Neural cell (in vitro differentiated cells): ENCODE measurements around the gene NTN3. TPM values are rescaled to one million over a fixed set of nuclear protein-coding genes. Genes with fewer than 3 reads are reported as not detected.

Experiments used
- H2AFZ ChIP-seq: fragments of 200-600, 300-800 bp; sonication (generic), shearing (Covaris generic); 2 replicates; pipeline ENCODE4 v1.6.0; 2014; ENCODE audit warnings: low read depth, mild to moderate bottlenecking, antibody characterized with exemption, low read length, moderate library complexity
- H3F3A ChIP-seq: fragments of 200-600 bp; shearing (Covaris generic); 2 replicates; pipeline ENCODE4 v1.6.1; 2016; ENCODE audit warnings: mild to moderate bottlenecking, moderate library complexity, mixed read lengths, antibody characterized with exemption, low read length; ENCODE audit not compliant: insufficient read depth, poor library complexity, severe bottlenecking
- H3K27ac ChIP-seq: fragments of 200-600, 300-800 bp; sonication (generic), shearing (Covaris generic); 2 replicates; pipeline ENCODE4 v1.5.1; 2014; ENCODE audit warnings: mild to moderate bottlenecking, low read length, moderate library complexity
- H3K27me3 ChIP-seq: fragments of 300-800, 200-600 bp; sonication (generic), shearing (Covaris generic); 2 replicates; pipeline ENCODE4 v1.6.0; 2014; ENCODE audit warnings: mild to moderate bottlenecking, low read depth, low read length, moderate library complexity; ENCODE audit not compliant: insufficient read depth
- H3K36me3 ChIP-seq: fragments of 300-800, 200-600 bp; sonication (generic), shearing (Covaris generic); 2 replicates; pipeline ENCODE4 v1.5.1; 2014; ENCODE audit warnings: mild to moderate bottlenecking, antibody characterized with exemption, low read length, moderate library complexity; ENCODE audit not compliant: insufficient read depth
- H3K4me2 ChIP-seq: fragments of 300-800, 200-600 bp; sonication (generic), shearing (Covaris generic); 2 replicates; pipeline ENCODE4 v1.6.0; 2014; ENCODE audit warnings: mild to moderate bottlenecking, low read length
- H3K4me3 ChIP-seq: fragments of 300-800, 200-600 bp; sonication (generic), shearing (Covaris generic); 2 replicates; pipeline ENCODE4 v1.5.1; 2014; ENCODE audit warnings: mild to moderate bottlenecking, low read length, moderate library complexity
- H3K79me2 ChIP-seq: fragments of 200-600 bp; shearing (Covaris generic); replicated peaks from 2 replicates; pipeline ENCODE4 v1.6.0; 2014; ENCODE audit warnings: mild to moderate bottlenecking, low read length, moderate library complexity; ENCODE audit not compliant: insufficient read depth
- H3K9ac ChIP-seq: fragments of 300-800, 200-600 bp; sonication (generic), shearing (Covaris generic); 2 replicates; pipeline ENCODE4 v1.6.1; 2016; ENCODE audit warnings: mild to moderate bottlenecking, low read length, mixed read lengths
- H3K9me2 ChIP-seq: fragments of 200-600 bp; shearing (Covaris generic); 2 replicates; pipeline ENCODE4 v1.6.1; 2016; ENCODE audit warnings: mild to moderate bottlenecking, low read length, mixed read lengths; ENCODE audit not compliant: insufficient read depth
- H3K9me3 ChIP-seq: fragments of 200-600, 300-800 bp; sonication (generic), shearing (Covaris generic); 2 replicates; pipeline ENCODE4 v1.6.1; 2016; ENCODE audit warnings: mild to moderate bottlenecking, mixed run types, low read length, moderate library complexity, mixed read lengths
- H4K20me1 ChIP-seq: fragments of 200-600 bp; shearing (Covaris generic); 2 replicates; pipeline ENCODE4 v1.6.1; 2016; ENCODE audit warnings: mild to moderate bottlenecking, mixed run types; ENCODE audit not compliant: insufficient read depth
- EP300 ChIP-seq: fragments of 450-650 bp; conservative IDR thresholded peaks from 2 replicates; pipeline ENCODE4 v1.6.1; 2014; ENCODE audit warnings: antibody characterized with exemption, mild to moderate bottlenecking, moderate library complexity; ENCODE audit not compliant: poor library complexity, severe bottlenecking
- EZH2 ChIP-seq: fragments of 200-600, 300-800 bp; shearing (Covaris generic), sonication (generic); IDR thresholded peaks from 2 replicates; pipeline ENCODE4 v1.6.1; 2014; ENCODE audit warnings: antibody characterized with exemption, low read length, borderline replicate concordance, mild to moderate bottlenecking; ENCODE audit not compliant: insufficient read depth, poor library complexity, severe bottlenecking
- MXI1 ChIP-seq: fragments of 450-650 bp; conservative IDR thresholded peaks from 2 replicates; pipeline ENCODE4 v1.6.1; 2014; ENCODE audit warnings: antibody characterized with exemption, mild to moderate bottlenecking; ENCODE audit not compliant: poor library complexity, severe bottlenecking
- POLR2AphosphoS5 ChIP-seq: IDR thresholded peaks from 2 replicates; pipeline ENCODE4 v1.6.1; 2012
- RAD21 ChIP-seq: fragments of 450-650 bp; conservative IDR thresholded peaks from 2 replicates; pipeline ENCODE4 v1.6.1; 2014; ENCODE audit warnings: antibody characterized with exemption, mild to moderate bottlenecking, moderate library complexity
- SMC3 ChIP-seq: fragments of 450-650 bp; conservative IDR thresholded peaks from 2 replicates; pipeline ENCODE4 v1.6.1; 2014; ENCODE audit warnings: antibody characterized with exemption, mild to moderate bottlenecking, moderate library complexity; ENCODE audit not compliant: poor library complexity
- TAF1 ChIP-seq: IDR thresholded peaks from 2 replicates; pipeline ENCODE4 v1.6.1; 2012; ENCODE audit warnings: low read depth
- polyA plus RNA-seq: library from polyadenylated mRNA; depleted of rRNA; stranded (reverse); fragments of >200 nt; gene quantifications from 2 replicates; pipeline ENCODE4 v1.2.3, GENCODE V29; 2014
- TF ChIP-seq, protein P1 (sequence below): fragments of 450-650 bp; IDR thresholded peaks from 2 replicates; pipeline ENCODE4 v1.5.1; 2014; ENCODE audit warnings: antibody characterized with exemption, mild to moderate bottlenecking, moderate library complexity; ENCODE audit not compliant: poor library complexity, severe bottlenecking
- TF ChIP-seq, protein P2 (sequence below): IDR thresholded peaks from 2 replicates; pipeline ENCODE4 v1.6.1; 2012; ENCODE audit warnings: borderline replicate concordance

NTN3 gene
- polyA plus RNA-seq, 1 donor from 2014 or later: 1.2 TPM

DNA sequence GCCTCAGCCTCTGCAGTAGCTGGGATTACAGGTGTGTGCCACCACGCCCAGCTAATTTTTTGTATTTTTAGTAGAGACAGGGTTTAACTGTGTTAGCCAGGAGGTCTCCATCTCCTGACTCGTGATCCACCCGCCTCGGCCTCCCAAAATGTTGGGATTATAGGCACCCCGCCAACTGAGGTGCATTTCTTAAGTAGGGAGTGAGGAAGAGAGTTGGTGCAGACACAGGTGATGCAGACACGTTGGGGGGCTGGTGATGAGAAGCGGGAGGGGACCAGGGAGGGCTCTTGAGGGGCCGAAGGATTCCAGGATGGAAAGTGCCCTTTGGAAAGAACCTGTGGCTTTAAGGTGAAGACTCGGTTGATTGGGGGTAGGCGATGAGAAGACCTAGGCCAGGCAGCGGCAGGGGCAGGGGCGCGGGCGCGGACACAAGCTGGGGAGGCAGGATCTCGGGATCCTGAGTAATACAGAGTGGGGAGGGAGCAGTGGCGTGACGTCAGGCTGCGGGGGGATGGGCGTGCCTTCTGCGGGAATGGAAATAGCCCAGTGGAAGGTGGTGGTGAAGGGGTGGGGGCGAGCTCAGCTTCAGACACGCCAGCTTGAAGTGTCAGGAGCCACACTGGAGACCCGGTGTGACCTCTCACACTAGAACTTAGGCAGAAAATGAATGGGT lies 40.2 kb downstream of the NTN3 start:
- no peak overlapping the region for H2AFZ ChIP-seq
- no peaks in the 10 kb centered on the region for H3K9me2 ChIP-seq
- TF ChIP-seq RAD21 (no peak), TAF1 (no peak), EP300 (no peak)
- H3K9me3 ChIP-seq: no peaks in the 10 kb centered on the region
- H3K9ac ChIP-seq: no peak overlapping the region
- no peak overlapping the region for H3K4me2 ChIP-seq
- H3K36me3 ChIP-seq: no peaks in the 10 kb centered on the region
- H3K27ac ChIP-seq: no peak overlapping the region
- H3K79me2 ChIP-seq: peaks cover 20% of the 10 kb centered on the region
- no peaks in the 10 kb centered on the region for H3K27me3 ChIP-seq
- H3F3A ChIP-seq: no peaks in the 10 kb centered on the region
- peaks cover 11% of the 10 kb centered on the region for H4K20me1 ChIP-seq
- no peak overlapping the region for H3K4me3 ChIP-seq

DNA sequence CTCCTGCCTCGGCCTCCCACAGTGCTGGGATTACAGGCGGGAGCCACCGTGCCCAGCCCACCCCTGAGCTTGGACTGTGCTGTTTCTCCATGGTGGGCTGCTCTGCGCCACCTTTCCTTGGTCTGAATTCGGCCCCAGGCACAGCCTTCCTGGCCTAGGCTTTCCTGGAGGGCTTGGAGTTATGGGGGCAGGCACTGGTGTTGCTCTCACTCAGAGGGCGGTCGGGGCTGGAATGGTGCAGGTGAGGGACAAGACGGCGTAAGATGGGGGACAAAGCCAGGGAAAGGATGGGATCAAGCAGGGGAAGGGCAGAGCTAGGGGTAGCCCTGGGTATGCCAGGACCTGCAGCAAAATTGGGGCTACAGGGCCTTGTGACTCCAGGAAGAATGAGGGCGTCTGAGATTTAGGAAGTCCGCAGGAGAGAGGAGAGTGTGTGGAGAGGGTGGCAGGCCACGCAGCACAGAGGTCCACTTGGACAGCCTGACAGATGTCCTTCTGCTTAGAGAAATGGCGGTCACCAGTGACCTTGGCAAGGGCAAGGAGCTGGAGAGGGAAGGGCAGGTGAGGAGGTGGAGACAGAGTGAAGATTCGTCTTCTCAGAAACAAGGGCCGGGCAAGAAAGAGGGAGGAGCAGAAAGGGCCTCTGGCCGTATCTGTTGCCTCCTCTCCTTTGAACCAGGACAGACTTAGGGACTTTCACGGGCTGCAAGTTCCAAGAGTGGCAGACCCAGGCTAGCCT lies 41.1 kb downstream of the NTN3 start:
- peaks cover 20% of the 10 kb centered on the region for H4K20me1 ChIP-seq
- no peaks in the 10 kb centered on the region for H3K9me3 ChIP-seq
- peak overlapping the region; percentile 98 for H3K27ac ChIP-seq
- H3K4me2 ChIP-seq: no peak overlapping the region
- H2AFZ ChIP-seq: no peak overlapping the region
- TF ChIP-seq RAD21 (no peak), POLR2AphosphoS5 (no peak), SMC3 (no peak), TAF1 (no peak), MXI1 (no peak)
- TF ChIP-seq, protein P1, sequence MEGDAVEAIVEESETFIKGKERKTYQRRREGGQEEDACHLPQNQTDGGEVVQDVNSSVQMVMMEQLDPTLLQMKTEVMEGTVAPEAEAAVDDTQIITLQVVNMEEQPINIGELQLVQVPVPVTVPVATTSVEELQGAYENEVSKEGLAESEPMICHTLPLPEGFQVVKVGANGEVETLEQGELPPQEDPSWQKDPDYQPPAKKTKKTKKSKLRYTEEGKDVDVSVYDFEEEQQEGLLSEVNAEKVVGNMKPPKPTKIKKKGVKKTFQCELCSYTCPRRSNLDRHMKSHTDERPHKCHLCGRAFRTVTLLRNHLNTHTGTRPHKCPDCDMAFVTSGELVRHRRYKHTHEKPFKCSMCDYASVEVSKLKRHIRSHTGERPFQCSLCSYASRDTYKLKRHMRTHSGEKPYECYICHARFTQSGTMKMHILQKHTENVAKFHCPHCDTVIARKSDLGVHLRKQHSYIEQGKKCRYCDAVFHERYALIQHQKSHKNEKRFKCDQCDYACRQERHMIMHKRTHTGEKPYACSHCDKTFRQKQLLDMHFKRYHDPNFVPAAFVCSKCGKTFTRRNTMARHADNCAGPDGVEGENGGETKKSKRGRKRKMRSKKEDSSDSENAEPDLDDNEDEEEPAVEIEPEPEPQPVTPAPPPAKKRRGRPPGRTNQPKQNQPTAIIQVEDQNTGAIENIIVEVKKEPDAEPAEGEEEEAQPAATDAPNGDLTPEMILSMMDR: no peak
- H3K9me2 ChIP-seq: no peaks in the 10 kb centered on the region
- no peak overlapping the region for H3K9ac ChIP-seq
- no peaks in the 10 kb centered on the region for H3K36me3 ChIP-seq
- no peaks in the 10 kb centered on the region for H3F3A ChIP-seq
- no peaks in the 10 kb centered on the region for H3K27me3 ChIP-seq
- H3K4me3 ChIP-seq: peak overlapping the region; percentile 92
- H3K79me2 ChIP-seq: peaks cover 29% of the 10 kb centered on the region

DNA sequence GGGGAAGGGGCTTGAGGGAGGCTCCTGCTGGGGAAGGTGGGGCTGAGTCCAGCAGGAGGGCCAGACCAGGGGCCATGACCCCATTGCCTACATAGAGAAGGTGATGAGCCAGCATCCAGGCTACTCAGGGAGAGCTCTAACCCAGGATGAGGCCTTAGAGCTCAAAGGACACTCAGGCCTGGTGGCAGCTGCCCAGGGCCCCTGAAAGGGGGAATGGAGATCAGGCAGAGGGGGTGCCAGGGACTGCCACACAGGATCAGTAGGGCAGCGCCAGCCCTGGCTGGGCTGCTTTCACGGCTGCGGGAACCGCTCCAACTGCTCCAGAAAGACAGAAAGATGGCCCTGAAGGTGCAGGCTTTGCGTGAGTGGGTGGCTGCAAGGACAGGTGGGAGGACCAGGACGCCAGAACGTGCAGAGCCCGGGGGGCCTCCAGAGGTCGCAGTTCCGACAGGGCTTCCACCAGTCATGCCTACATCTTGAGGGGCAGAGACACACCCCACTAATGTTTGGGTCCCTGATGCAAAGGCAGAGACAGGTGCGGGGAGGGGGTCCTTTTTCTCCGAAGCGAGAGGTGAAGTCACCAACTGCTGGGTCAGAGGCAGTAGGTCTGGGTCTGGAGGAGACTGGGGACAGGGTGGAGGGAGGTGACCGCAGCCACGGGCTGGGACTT lies 41.8 kb downstream of the NTN3 start:
- H3K27ac ChIP-seq: peak overlapping the region; percentile 98

More for the DNA sequence above, 41.8 kb downstream of the NTN3 start:
- no peaks in the 10 kb centered on the region for H3F3A ChIP-seq
- peak overlapping the region; percentile 96 for H3K9ac ChIP-seq
- no peaks in the 10 kb centered on the region for H3K9me2 ChIP-seq
- H3K9me3 ChIP-seq: no peaks in the 10 kb centered on the region
- H4K20me1 ChIP-seq: peaks cover 23% of the 10 kb centered on the region
- peak overlapping the region; percentile 87 for H2AFZ ChIP-seq
- TF ChIP-seq EP300: no peak
- no peak for TF ChIP-seq MXI1
- TF ChIP-seq, protein P2, sequence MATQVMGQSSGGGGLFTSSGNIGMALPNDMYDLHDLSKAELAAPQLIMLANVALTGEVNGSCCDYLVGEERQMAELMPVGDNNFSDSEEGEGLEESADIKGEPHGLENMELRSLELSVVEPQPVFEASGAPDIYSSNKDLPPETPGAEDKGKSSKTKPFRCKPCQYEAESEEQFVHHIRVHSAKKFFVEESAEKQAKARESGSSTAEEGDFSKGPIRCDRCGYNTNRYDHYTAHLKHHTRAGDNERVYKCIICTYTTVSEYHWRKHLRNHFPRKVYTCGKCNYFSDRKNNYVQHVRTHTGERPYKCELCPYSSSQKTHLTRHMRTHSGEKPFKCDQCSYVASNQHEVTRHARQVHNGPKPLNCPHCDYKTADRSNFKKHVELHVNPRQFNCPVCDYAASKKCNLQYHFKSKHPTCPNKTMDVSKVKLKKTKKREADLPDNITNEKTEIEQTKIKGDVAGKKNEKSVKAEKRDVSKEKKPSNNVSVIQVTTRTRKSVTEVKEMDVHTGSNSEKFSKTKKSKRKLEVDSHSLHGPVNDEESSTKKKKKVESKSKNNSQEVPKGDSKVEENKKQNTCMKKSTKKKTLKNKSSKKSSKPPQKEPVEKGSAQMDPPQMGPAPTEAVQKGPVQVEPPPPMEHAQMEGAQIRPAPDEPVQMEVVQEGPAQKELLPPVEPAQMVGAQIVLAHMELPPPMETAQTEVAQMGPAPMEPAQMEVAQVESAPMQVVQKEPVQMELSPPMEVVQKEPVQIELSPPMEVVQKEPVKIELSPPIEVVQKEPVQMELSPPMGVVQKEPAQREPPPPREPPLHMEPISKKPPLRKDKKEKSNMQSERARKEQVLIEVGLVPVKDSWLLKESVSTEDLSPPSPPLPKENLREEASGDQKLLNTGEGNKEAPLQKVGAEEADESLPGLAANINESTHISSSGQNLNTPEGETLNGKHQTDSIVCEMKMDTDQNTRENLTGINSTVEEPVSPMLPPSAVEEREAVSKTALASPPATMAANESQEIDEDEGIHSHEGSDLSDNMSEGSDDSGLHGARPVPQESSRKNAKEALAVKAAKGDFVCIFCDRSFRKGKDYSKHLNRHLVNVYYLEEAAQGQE: no peak
- TF ChIP-seq, protein P1: peak; percentile 30
- no peak for TF ChIP-seq RAD21
- no peak for TF ChIP-seq SMC3
- TF ChIP-seq POLR2AphosphoS5: no peak
- no peak for TF ChIP-seq TAF1
- TF ChIP-seq EZH2: no peak
- H3K36me3 ChIP-seq: no peaks in the 10 kb centered on the region
- peak overlapping the region; percentile 76 for H3K4me2 ChIP-seq
- H3K4me3 ChIP-seq: peak overlapping the region; percentile 92
- no peaks in the 10 kb centered on the region for H3K27me3 ChIP-seq
- H3K79me2 ChIP-seq: peaks cover 34% of the 10 kb centered on the region
